HCT116 (cell line): ENCODE results near the gene OR10H2. TPM values are rescaled to one million over a fixed set of nuclear protein-coding genes. Genes with fewer than 3 reads are reported as not detected.
"Not testable (repeated sequence)": the region's sequence is repeated elsewhere in the genome, so short reads cannot be mapped to it uniquely, and the experiment has no call there.

Source experiments
- ATAC-seq: fragments of 200-7000 bp; cut with Tn5 transposase; 2 replicates; pipeline ENCODE4 v1.9.1; 2020; ENCODE audit warnings: mild to moderate bottlenecking, moderate library complexity
- BruUV-seq: library from RNA; stranded (reverse); fragments of 400-500 nt; replicated peaks from 2 replicates; lab custom pipeline; 2021; lab: Mats Ljungman, UMichigan
- CTCF ChIA-PET: fragments of 300-600 bp; sonication (Branson Sonifier 250); formaldehyde crosslinking; loops from one replicate; lab custom pipeline; 2021; ENCODE audit warnings: antibody characterized with exemption; lab: Charles Lee
- POLR2A ChIA-PET: fragments of 300-600, 350-600 bp; sonication (Branson Sonifier 250); formaldehyde crosslinking; loops from one replicate; lab custom pipeline; 2021; ENCODE audit warnings: antibody characterized with exemption; lab: Charles Lee
- RAD21 ChIA-PET, 2 experiments: fragments of 300-600 bp; sonication (Branson Sonifier 250); formaldehyde crosslinking; loops; one replicate each; lab custom pipeline; 2023; ENCODE audit warnings: low total read pairs in 2 of 2; ENCODE audit not compliant: uncharacterized antibody in 2 of 2, unreplicated experiment in 2 of 2, low non-redundant PET in 1 of 2; lab: Charles Lee
- DNase-seq: peaks from one replicate; pipeline ENCODE4 v3.0.0-alpha.2; 2010; ENCODE audit warnings: low read depth, low spot score
- H2AFZ ChIP-seq: fragments of 200-600 bp; shearing (Covaris generic), sonication (generic); 2 replicates; pipeline ENCODE4 v1.6.1; 2017; ENCODE audit warnings: low read depth, mixed run types, mixed read lengths, antibody characterized with exemption, low read length; ENCODE audit not compliant: poor library complexity, severe bottlenecking
- H3K27ac ChIP-seq: 2 replicates; pipeline ENCODE4 v1.5.1; 2012; ENCODE audit warnings: low read depth, low read length
- H3K27me3 ChIP-seq: fragments of 200-600 bp; sonication (generic); 2 replicates; pipeline ENCODE4 v1.6.1; 2016; ENCODE audit warnings: mixed run types, low read length, mixed read lengths; ENCODE audit not compliant: insufficient read depth
- H3K36me3 ChIP-seq, 2 experiments: fragments of 200-500 bp in 1 of 2; fragments of 200-600 bp in 1 of 2; sonication (Bioruptor generic) in 1 of 2; sonication (generic) in 1 of 2; 2 replicates each; pipeline versions ENCODE4 v1.5.1 to v1.6.1; 2014 to 2016; ENCODE audit warnings: low read length in 2 of 2, inconsistent platforms in 1 of 2, mixed read lengths in 1 of 2, mixed run types in 1 of 2; ENCODE audit not compliant: insufficient read depth in 2 of 2, control insufficient read depth in 1 of 2
- H3K4me1 ChIP-seq, 2 experiments: fragments of 200-600 bp in 1 of 2; sonication (generic) in 1 of 2; 2 replicates each; pipeline versions ENCODE4 v1.5.1 to v1.6.1; 2012 to 2017; ENCODE audit warnings: low read length in 2 of 2, inconsistent platforms in 1 of 2, mild to moderate bottlenecking in 1 of 2, mixed read lengths in 1 of 2, mixed run types in 1 of 2, moderate library complexity in 1 of 2; ENCODE audit not compliant: insufficient read depth in 2 of 2, control insufficient read depth in 1 of 2
- H3K4me2 ChIP-seq: fragments of 200-600 bp; sonication (generic); 2 replicates; pipeline ENCODE4 v1.6.1; 2017; ENCODE audit warnings: mixed run types, low read length, mixed read lengths
- H3K4me3 ChIP-seq, 2 experiments: fragments of 200-600 bp in 1 of 2; sonication (generic) in 1 of 2; replicated peaks in 1 of 2; 2 replicates each; pipeline ENCODE4 v1.5.1; 2011 to 2016; ENCODE audit warnings: low read length in 2 of 2, control low read depth in 1 of 2, low read depth in 1 of 2, mild to moderate bottlenecking in 1 of 2, mixed read lengths in 1 of 2, mixed run types in 1 of 2
- H3K79me2 ChIP-seq: fragments of 200-600 bp; sonication (generic); 2 replicates; pipeline ENCODE4 v1.6.1; 2017; ENCODE audit warnings: mild to moderate bottlenecking, mixed run types, low read length, moderate library complexity, mixed read lengths; ENCODE audit not compliant: insufficient read depth
- H3K9ac ChIP-seq: fragments of 200-600 bp; sonication (generic); 2 replicates; pipeline ENCODE4 v1.6.1; 2016; ENCODE audit warnings: low read length, mixed read lengths
- H3K9me2 ChIP-seq: fragments of 200-600 bp; sonication (generic), shearing (Covaris generic); 2 replicates; pipeline ENCODE4 v1.6.1; 2017; ENCODE audit warnings: mixed run types, mild to moderate bottlenecking, moderate library complexity; ENCODE audit not compliant: insufficient read depth
- H3K9me3 ChIP-seq, 2 experiments: fragments of 200-500 bp in 1 of 2; fragments of 200-600 bp in 1 of 2; sonication (Bioruptor generic) in 1 of 2; sonication (generic) in 1 of 2; 2 replicates each; pipeline ENCODE4 v1.6.1; 2014 to 2017; ENCODE audit warnings: low read length in 2 of 2, mixed read lengths in 2 of 2, inconsistent platforms in 1 of 2, low read depth in 1 of 2, mild to moderate bottlenecking in 1 of 2, mixed run types in 1 of 2, moderate library complexity in 1 of 2; ENCODE audit not compliant: control insufficient read depth in 1 of 2, insufficient read depth in 1 of 2
- H4K20me1 ChIP-seq: fragments of 200-600 bp; sonication (generic), shearing (Covaris generic); 2 replicates; pipeline ENCODE4 v1.6.1; 2017; ENCODE audit warnings: mixed run types, mild to moderate bottlenecking, moderate library complexity; ENCODE audit not compliant: insufficient read depth
- REST ChIP-seq: IDR thresholded peaks from 2 replicates; pipeline ENCODE4 v1.6.1; 2012; ENCODE audit warnings: low read depth
- TCF7L2 ChIP-seq: IDR thresholded peaks from 2 replicates; pipeline ENCODE4 v1.7.0; 2011; ENCODE audit warnings: borderline replicate concordance, inconsistent platforms; ENCODE audit not compliant: insufficient read depth, insufficient read length; ENCODE audit errors: extremely low read depth
- intact Hi-C: fragments of 100-400 bp; cut with micrococcal nuclease; formaldehyde crosslinking; loops from 2 replicates; pipeline ENCODE4 v1.10.0; 2022
- total RNA-seq: library from RNA; stranded (reverse); gene quantifications from one replicate; pipeline ENCODE4 v1.2.1, GENCODE V29; 2021; ENCODE audit not compliant: unreplicated experiment

Gene OR10H2
- total RNA-seq, 1 experiment from 2014 or later: not detected

DNA sequence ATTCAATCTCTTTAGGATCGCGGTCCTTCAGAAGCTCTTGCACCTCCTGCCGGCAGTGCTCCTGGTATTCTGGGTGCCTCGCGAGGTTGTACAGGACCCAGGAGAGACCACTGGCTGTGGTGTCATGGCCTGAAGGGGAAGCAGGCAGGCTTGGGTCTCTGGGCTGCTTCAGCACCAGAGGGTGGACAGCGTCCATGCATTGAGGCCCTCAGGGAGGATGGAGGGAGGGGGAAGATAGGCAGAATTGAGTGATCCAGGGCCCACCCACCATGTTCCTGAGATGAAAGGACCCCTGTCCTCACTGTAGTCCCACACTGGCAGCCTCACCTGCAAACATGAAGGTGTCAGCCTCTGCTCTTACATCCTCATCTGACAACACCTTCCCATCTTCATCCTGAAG is 41.8 kb downstream of the OR10H2 start:
- no peaks in the 10 kb centered on the region for H3K79me2 ChIP-seq
- POLR2A ChIA-PET: no interaction called here
- H3K9me2 ChIP-seq: no peaks in the 10 kb centered on the region
- H3K4me2 ChIP-seq: no peak overlapping the region
- no peak overlapping the region for H3K27ac ChIP-seq
- no peak overlapping the region for H2AFZ ChIP-seq
- intact Hi-C loops: no loop called here
- H3K9ac ChIP-seq: no peak overlapping the region
- DNase-seq (no peak), ATAC-seq (no peak)
- H3K4me1 ChIP-seq: no peaks in the 10 kb centered on the region
- H3K9me3 ChIP-seq: no peaks in the 10 kb centered on the region
- H4K20me1 ChIP-seq: no peaks in the 10 kb centered on the region
- peaks cover 8% of the 10 kb centered on the region; the same call in 1 of the 2 replicates for H3K27me3 ChIP-seq
- no peak for TF ChIP-seq TCF7L2
- TF ChIP-seq REST: peak; percentile 82
- no peaks in the 10 kb centered on the region for H3K36me3 ChIP-seq
- RAD21 ChIA-PET: no interaction called here
- no TSS peak for BruUV-seq
- H3K4me3 ChIP-seq: no peak overlapping the region
- CTCF ChIA-PET: no interaction called here

- H3K79me2 ChIP-seq, CTCF ChIA-PET, intact Hi-C loops: not testable (repeated sequence)
These were observed 46.3 kb downstream of the OR10H2 start for GRCh38 chr19:15774159-15774558.

More at GRCh38 chr19:15774159-15774558, 46.3 kb downstream of the OR10H2 start:
- H3K9ac ChIP-seq, DNase-seq, H3K4me3 ChIP-seq, H3K27ac ChIP-seq, H3K9me3 ChIP-seq, POLR2A ChIA-PET, H3K4me2 ChIP-seq, H2AFZ ChIP-seq, RAD21 ChIA-PET, ATAC-seq, H3K9me2 ChIP-seq, H3K4me1 ChIP-seq, H3K36me3 ChIP-seq, H4K20me1 ChIP-seq, BruUV-seq: not testable (repeated sequence)
- H3K27me3 ChIP-seq: peaks cover 23% of the 10 kb centered on the region; the same call in 1 of the 2 replicates
